ENCODE data around the gene ELK4. TPM values are rescaled to one million over a fixed set of nuclear protein-coding genes. Genes with fewer than 3 reads are reported as not detected.

The ELK4 gene
- total RNA-seq, 1 donor from 2014 or later = 50.4 TPM

- TF ChIP-seq CTCF (IDR thresholded peaks at IDR 0.05) = no peak
- Mint-ChIP-seq H3K4me3 (ENCODE audit: unreplicated experiment) (no peak overlapping the region), H3K27ac (ENCODE audit: unreplicated experiment) (no peak overlapping the region), H3K27me3 (ENCODE audit: unreplicated experiment) (peaks cover 3% of the 10 kb centered on the region), H3K36me3 (ENCODE audit: unreplicated experiment) (peaks cover 4% of the 10 kb centered on the region), H3K9me3 (ENCODE audit: unreplicated experiment) (no peaks in the 10 kb centered on the region), H3K4me1 (ENCODE audit: unreplicated experiment) (peaks cover 12% of the 10 kb centered on the region)
- DNase-seq (ENCODE audit: extremely low spot score, unreplicated experiment) = no peak
These were observed 38.3 kb downstream of the ELK4 start for GRCh38 chr1:205593532-205593931.

GRCh38 chr1:205592443-205593003 lies 39.3 kb downstream of the ELK4 start:
- no peak for TF ChIP-seq CTCF (IDR thresholded peaks at IDR 0.05)
- Mint-ChIP-seq H3K36me3 (ENCODE audit: unreplicated experiment) (peaks cover 4% of the 10 kb centered on the region), H3K27me3 (ENCODE audit: unreplicated experiment) (peaks cover 3% of the 10 kb centered on the region), H3K4me3 (ENCODE audit: unreplicated experiment) (no peak overlapping the region), H3K27ac (ENCODE audit: unreplicated experiment) (no peak overlapping the region), H3K4me1 (ENCODE audit: unreplicated experiment) (peaks cover 10% of the 10 kb centered on the region), H3K9me3 (ENCODE audit: unreplicated experiment) (no peaks in the 10 kb centered on the region)
- DNase-seq (ENCODE audit: extremely low spot score, unreplicated experiment) = peak; percentile 67

GRCh38 chr1:205591522-205592351 lies 40.1 kb downstream of the ELK4 start:
- peaks cover 4% of the 10 kb centered on the region for H3K36me3 Mint-ChIP-seq (ENCODE audit: unreplicated experiment)
- H3K4me3 Mint-ChIP-seq (ENCODE audit: unreplicated experiment) = peak overlapping the region; percentile 62
- peak; percentile 94 for DNase-seq (ENCODE audit: extremely low spot score, unreplicated experiment)
- TF ChIP-seq CTCF (IDR thresholded peaks at IDR 0.05) = peak; percentile 96
- peaks cover 3% of the 10 kb centered on the region for H3K27me3 Mint-ChIP-seq (ENCODE audit: unreplicated experiment)
- H3K4me1 Mint-ChIP-seq (ENCODE audit: unreplicated experiment) = peaks cover 12% of the 10 kb centered on the region
- H3K27ac Mint-ChIP-seq (ENCODE audit: unreplicated experiment) = peak overlapping the region; percentile 53
- no peaks in the 10 kb centered on the region for H3K9me3 Mint-ChIP-seq (ENCODE audit: unreplicated experiment)

GRCh38 chr1:205590777-205591513 lies 40.9 kb downstream of the ELK4 start:
- Mint-ChIP-seq H3K36me3 (ENCODE audit: unreplicated experiment) (peaks cover 4% of the 10 kb centered on the region), H3K4me3 (ENCODE audit: unreplicated experiment) (no peak overlapping the region), H3K27me3 (ENCODE audit: unreplicated experiment) (peaks cover 3% of the 10 kb centered on the region), H3K9me3 (ENCODE audit: unreplicated experiment) (no peaks in the 10 kb centered on the region), H3K27ac (ENCODE audit: unreplicated experiment) (no peak overlapping the region), H3K4me1 (ENCODE audit: unreplicated experiment) (peaks cover 12% of the 10 kb centered on the region)
- peak; percentile 30 for DNase-seq (ENCODE audit: extremely low spot score, unreplicated experiment)
- TF ChIP-seq CTCF (IDR thresholded peaks at IDR 0.05) = no peak

- Mint-ChIP-seq H3K27ac (ENCODE audit: unreplicated experiment) (no peak overlapping the region), H3K4me1 (ENCODE audit: unreplicated experiment) (peaks cover 12% of the 10 kb centered on the region), H3K4me3 (ENCODE audit: unreplicated experiment) (no peak overlapping the region), H3K9me3 (ENCODE audit: unreplicated experiment) (no peaks in the 10 kb centered on the region), H3K27me3 (ENCODE audit: unreplicated experiment) (peaks cover 3% of the 10 kb centered on the region), H3K36me3 (ENCODE audit: unreplicated experiment) (no peaks in the 10 kb centered on the region)
- no peak for TF ChIP-seq CTCF (IDR thresholded peaks at IDR 0.05)
- DNase-seq (ENCODE audit: extremely low spot score, unreplicated experiment) = peak; percentile 67
These were observed 41.4 kb downstream of the ELK4 start for GRCh38 chr1:205590457-205590768.
